Measurements from ENCODE around the gene CCDC88C.
"Not testable (repeated sequence)": the region's sequence is repeated elsewhere in the genome, so short reads cannot be mapped to it uniquely, and the experiment has no call there.

CCDC88C gene

GRCh38 chr14:91235841-91236240 is 181.8 kb downstream of the CCDC88C start:
- DNase-seq, result no peak

GRCh38 chr14:91234791-91235114 is 182.9 kb downstream of the CCDC88C start:
- no peak for DNase-seq

GRCh38 chr14:91233936-91234790 is 183.5 kb downstream of the CCDC88C start:
- DNase-seq, result no peak

GRCh38 chr14:91232603-91233002 is 185.0 kb downstream of the CCDC88C start:
- no peak for DNase-seq

- DNase-seq, result no peak
These were observed 185.6 kb downstream of the CCDC88C start for GRCh38 chr14:91232052-91232451.

GRCh38 chr14:91231446-91231845 is 186.2 kb downstream of the CCDC88C start:
- no peak for DNase-seq

- no peak for DNase-seq
These were observed 187.1 kb downstream of the CCDC88C start for GRCh38 chr14:91230397-91231035.

GRCh38 chr14:91229743-91230200 is 187.8 kb downstream of the CCDC88C start:
- no peak for DNase-seq

- DNase-seq, result no peak
These were observed 188.6 kb downstream of the CCDC88C start for GRCh38 chr14:91229005-91229382.

- DNase-seq, result no peak
These were observed 189.3 kb downstream of the CCDC88C start for GRCh38 chr14:91228112-91229004.

- no peak for DNase-seq
These were observed 190.4 kb downstream of the CCDC88C start for GRCh38 chr14:91227183-91227628.

GRCh38 chr14:91226360-91226759 is 191.3 kb downstream of the CCDC88C start:
- not testable (repeated sequence) for DNase-seq

GRCh38 chr14:91225025-91225424 is 192.6 kb downstream of the CCDC88C start:
- DNase-seq, result no peak

GRCh38 chr14:91223028-91223783 is 194.4 kb downstream of the CCDC88C start:
- DNase-seq, result no peak
